Hematopoietic multipotent progenitor cell treated with erythropoietin and hydrocortisone succinate and interleukin-3 and kit ligand, for 15 days (in vitro differentiated cells): ENCODE data around the gene TUBB1.
"Not testable (repeated sequence)": the region's sequence is repeated elsewhere in the genome, so short reads cannot be mapped to it uniquely, and the experiment has no call there.

Experiments used
- DNase-seq: peaks from one replicate; pipeline ENCODE4 v3.0.0-alpha.2; 2015; ENCODE audit warnings: low spot score

TUBB1 gene

GRCh38 chr20:59020938-59021551 is 1.8 kb downstream of the TUBB1 start:
- peak; percentile 95 for DNase-seq

GRCh38 chr20:59022754-59023153 is 3.5 kb downstream of the TUBB1 start:
- DNase-seq, result no peak

GRCh38 chr20:59023616-59024015 is 4.4 kb downstream of the TUBB1 start:
- no peak for DNase-seq

GRCh38 chr20:59024111-59024530 is 4.9 kb downstream of the TUBB1 start:
- DNase-seq, result no peak

- DNase-seq, result no peak
Measured at GRCh38 chr20:59025086-59025485, 5.9 kb downstream of the TUBB1 start.

GRCh38 chr20:59025511-59025910 is 6.3 kb downstream of the TUBB1 start:
- DNase-seq, result no peak

- DNase-seq, result no peak
Measured at GRCh38 chr20:59026904-59027740, 7.9 kb downstream of the TUBB1 start.

- no peak for DNase-seq
Measured at GRCh38 chr20:59027741-59028320, 8.6 kb downstream of the TUBB1 start.

GRCh38 chr20:59028812-59029211 is 9.6 kb downstream of the TUBB1 start:
- DNase-seq, result no peak

- DNase-seq, result no peak
Measured at GRCh38 chr20:59030911-59031563, 11.8 kb downstream of the TUBB1 start.

GRCh38 chr20:59031564-59032022 is 12.4 kb downstream of the TUBB1 start:
- no peak for DNase-seq

GRCh38 chr20:59032023-59032712 is 12.9 kb downstream of the TUBB1 start, which contains the start of gene ATP5F1E:
ATP5F1E (minus strand) TSS chr20:59032335; CDS start chr20:59032251, 84 bp downstream.
- DNase-seq, result peak; percentile 91

GRCh38 chr20:59032713-59033059 is 13.5 kb downstream of the TUBB1 start:
- DNase-seq, result no peak

- DNase-seq, result no peak
Measured at GRCh38 chr20:59033093-59033492, 13.9 kb downstream of the TUBB1 start.

- DNase-seq, result no peak
Measured at GRCh38 chr20:59033616-59034165, 14.5 kb downstream of the TUBB1 start.

GRCh38 chr20:59035381-59035780 is 16.2 kb downstream of the TUBB1 start:
- DNase-seq, result no peak

GRCh38 chr20:59037386-59037785 is 18.2 kb downstream of the TUBB1 start:
- no peak for DNase-seq

GRCh38 chr20:59039233-59039632 is 20.0 kb downstream of the TUBB1 start:
- DNase-seq, result no peak

- DNase-seq, result no peak
Measured at GRCh38 chr20:59040667-59041066, 21.4 kb downstream of the TUBB1 start.

GRCh38 chr20:59041487-59041886 is 22.3 kb downstream of the TUBB1 start:
- DNase-seq, result not testable (repeated sequence)

GRCh38 chr20:59042151-59042795 is 23.0 kb downstream of the TUBB1 start, which contains the start of gene PRELID3B:
PRELID3B (minus strand) TSS chr20:59042786; CDS start chr20:59042730, 56 bp downstream.
- DNase-seq, result peak; percentile 33
